ENCODE results near the gene VGLL4. TPM values are rescaled to one million over a fixed set of nuclear protein-coding genes. Genes with fewer than 3 reads are reported as not detected.

The VGLL4 gene
- total and polyA plus RNA-seq, 2 of the 4 experiments (the other 2 are of a cell fraction): 26.2 to 35.4 TPM

- H3K4me3 ChIP-seq (ENCODE audit: insufficient read depth, low read depth, low read length): no peak overlapping the region
- no peak overlapping the region; the same call in 1 of the 2 replicates for H4K5ac ChIP-seq (ENCODE audit: low read depth, low read length)
- BruUV-seq (replicated peaks): no TSS peak
- DNase-seq (no peak), ATAC-seq (ENCODE audit: low read depth) (peak; percentile 64)
- no CpG with 5 or more reads among the region's 4 CpGs for WGBS, 2 experiments (ENCODE audit: extremely low coverage in 2 of 2, insufficient read length in 1 of 2)
- H3K56ac ChIP-seq (ENCODE audit: extremely low read depth, insufficient read depth, low read length): no peak overlapping the region
- dilution Hi-C loops (cut with HindIII; ENCODE audit: low sequenced_read_pairs, unreplicated experiment) (no loop called here), intact Hi-C loops (cut with micrococcal nuclease) (loop anchor here (5.0 kb wide), 2 partner anchors 186 to 704 kb away; no protein-coding TSS in a partner anchor), in situ Hi-C loops (cut with MboI; ENCODE audit: low sequenced_read_pairs) (loop anchor here (10.0 to 25.0 kb wide), 3 partner anchors 587 to 889 kb away; no protein-coding TSS in a partner anchor)
- H3K79me1 ChIP-seq (ENCODE audit: low read depth in 1 of 2, low read length in 2 of 2): peaks cover 12 to 23% of the 10 kb centered on the region in 2 experiments; a peak in 3 of 4 replicates
- H4K8ac ChIP-seq (ENCODE audit: low read depth in 2 of 2, low read length in 2 of 2): 0 out of 4 replicates have a peak overlapping the region, but pooled peaks of 1 of the 2 experiments have one; percentile 35
- H4K91ac ChIP-seq (ENCODE audit: insufficient read depth, low read depth, low read length): no peak overlapping the region
- H3K9ac ChIP-seq (ENCODE audit: low read depth, low read length): no peak overlapping the region
- CTCF ChIA-PET: interaction anchor here (0.6 to 2.1 kb wide), 9 partner anchors 13 to 285 kb away, joined by 3 to 29 read pairs (median 4); no protein-coding TSS in a partner anchor
- H3K9me3 ChIP-seq (ENCODE audit: control insufficient read depth, insufficient read depth, low read length): no peaks in the 10 kb centered on the region
- H3K27me3 ChIP-seq (ENCODE audit: control insufficient read depth, insufficient read depth, low read length): no peaks in the 10 kb centered on the region
- 0 out of 2 replicates have a peak overlapping the region, but pooled peaks have one; percentile 14 for H2BK20ac ChIP-seq (ENCODE audit: low read depth, low read length)
- H3K9me1 ChIP-seq (ENCODE audit: insufficient read depth, low read length): peaks cover 4% of the 10 kb centered on the region; the same call in 1 of the 2 replicates
- H3K27ac ChIP-seq (ENCODE audit: insufficient read depth, low read length): no peak overlapping the region; the same call in 1 of the 2 replicates
- H3K4me1 ChIP-seq (ENCODE audit: control insufficient read depth, insufficient read depth, low read length): no peaks in the 10 kb centered on the region
- no peaks in the 10 kb centered on the region; the same call in 1 of the 2 replicates for H4K20me1 ChIP-seq (ENCODE audit: insufficient read depth, low read length)
- peak overlapping the region; percentile 70 for H3K4me2 ChIP-seq (ENCODE audit: low read depth, low read length)
- no peak overlapping the region; the same call in 1 of the 2 replicates for H3K18ac ChIP-seq (ENCODE audit: low read depth, low read length)
- no peak overlapping the region for H2BK15ac ChIP-seq (ENCODE audit: low read depth, low read length)
- H2AFZ ChIP-seq (replicated peaks; ENCODE audit: low read length, poor library complexity): no peak overlapping the region
- H2BK5ac ChIP-seq (ENCODE audit: low read depth, low read length, poor library complexity, severe bottlenecking): peak overlapping the region; percentile 85
- TF ChIP-seq MXI1 (IDR thresholded peaks at IDR 0.05; ENCODE audit: borderline replicate concordance, low read depth, low read length) (no peak), CHD1 (IDR thresholded peaks at IDR 0.05; ENCODE audit: low read depth, low read length) (no peak), NFE2L2 (IDR thresholded peaks at IDR 0.05; ENCODE audit: low read depth, low read length) (no peak), CTCF (conservative IDR thresholded peaks at IDR 0.05; ENCODE audit: low read depth, low read length) (no peak), RFX5 (IDR thresholded peaks at IDR 0.05; ENCODE audit: low read depth, low read length) (no peak), MAFK (IDR thresholded peaks at IDR 0.05; ENCODE audit: low read depth, low read length) (no peak), MAZ (IDR thresholded peaks at IDR 0.05; ENCODE audit: borderline replicate concordance, low read depth, low read length) (no peak), BHLHE40 (IDR thresholded peaks at IDR 0.05; ENCODE audit: low read depth, low read length) (no peak), ELK1 (IDR thresholded peaks at IDR 0.05; ENCODE audit: borderline replicate concordance, low read depth, low read length) (no peak), RCOR1 (IDR thresholded peaks at IDR 0.05; ENCODE audit: insufficient replicate concordance, low read length) (no peak), CEBPB (IDR thresholded peaks at IDR 0.05; ENCODE audit: low read depth, low read length) (no peak), USF2 (IDR thresholded peaks at IDR 0.05; ENCODE audit: low read depth, low read length) (no peak)
- 0 out of 2 replicates have a peak overlapping the region, but pooled peaks have one; percentile 25 for H3K14ac ChIP-seq (replicated peaks; ENCODE audit: low read depth, low read length)
- H3K4ac ChIP-seq (ENCODE audit: low read depth, low read length): no peak overlapping the region
- H3K23ac ChIP-seq (ENCODE audit: low read depth, low read length): no peak overlapping the region
- no peaks in the 10 kb centered on the region for H3K36me3 ChIP-seq (ENCODE audit: control insufficient read depth, insufficient read depth, low read length)
- H2AK5ac ChIP-seq (ENCODE audit: low read depth, low read length): no peak overlapping the region
- peak overlapping the region; percentile 19; the same call in 1 of the 2 replicates for H2BK120ac ChIP-seq (ENCODE audit: low read depth, low read length)
- POLR2A ChIA-PET (ENCODE audit: unreplicated experiment): interaction anchor here (0.6 to 0.9 kb wide), 3 partner anchors 9 to 272 kb away, joined by 3 to 4 read pairs (median 3); no protein-coding TSS in a partner anchor
- H2AK9ac ChIP-seq (replicated peaks; ENCODE audit: low read depth, low read length, poor library complexity): no peak overlapping the region
These were observed 7.8 kb upstream of the VGLL4 start for GRCh38 chr3:11651477-11651876.

All from IMR-90 (cell line).